Measurements from ENCODE around the gene TBL1XR1. TPM values are rescaled to one million over a fixed set of nuclear protein-coding genes. Genes with fewer than 3 reads are reported as not detected.

The TBL1XR1 gene
- total and polyA plus RNA-seq, 2 of the 4 experiments (the other 2 are of a cell fraction): 25.2 to 170 TPM

DNA sequence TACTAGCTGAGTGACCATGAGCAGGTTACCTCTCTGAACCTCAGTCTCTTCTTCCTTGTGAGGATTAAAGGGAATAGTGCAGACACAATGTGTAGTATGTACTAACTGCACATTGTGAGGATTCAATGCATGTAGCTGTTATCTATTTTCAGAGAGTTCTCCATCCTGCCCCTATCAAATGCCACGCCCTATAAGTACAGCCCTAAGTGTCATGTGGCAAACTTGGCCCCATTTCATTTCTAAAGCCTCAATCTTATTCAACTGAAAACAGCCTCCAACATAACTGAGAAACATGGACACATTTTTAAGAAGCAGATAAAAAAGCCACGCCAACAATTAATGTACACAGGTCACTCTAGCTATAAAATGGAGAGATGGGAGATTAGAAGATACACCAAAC, 220.0 kb downstream of the TBL1XR1 start:
- Histone ChIP-seq H3K4me2 (ENCODE audit: low read depth, low read length) (no peak overlapping the region), H3K56ac (ENCODE audit: extremely low read depth, insufficient read depth, low read length) (no peak overlapping the region), H3K23ac (ENCODE audit: low read depth, low read length) (no peak overlapping the region), H3K79me1 (ENCODE audit: low read depth in 1 of 2, low read length in 2 of 2) (no peaks in the 10 kb centered on the region), H3K18ac (ENCODE audit: low read depth, low read length) (no peak overlapping the region), H2AK5ac (ENCODE audit: low read depth, low read length) (no peak overlapping the region), H3K36me3 (ENCODE audit: control insufficient read depth, insufficient read depth, low read length) (no peaks in the 10 kb centered on the region), H3K14ac (replicated peaks; ENCODE audit: low read depth, low read length) (no peak overlapping the region), H3K4ac (ENCODE audit: low read depth, low read length) (no peak overlapping the region), H3K27ac (ENCODE audit: insufficient read depth, low read length) (no peak overlapping the region), H2AK9ac (replicated peaks; ENCODE audit: low read depth, low read length, poor library complexity) (no peak overlapping the region), H3K4me1 (ENCODE audit: control insufficient read depth, insufficient read depth, low read length) (no peaks in the 10 kb centered on the region), H3K27me3 (ENCODE audit: control insufficient read depth, insufficient read depth, low read length) (no peaks in the 10 kb centered on the region), H2BK120ac (ENCODE audit: low read depth, low read length) (no peak overlapping the region), H2BK5ac (ENCODE audit: low read depth, low read length, poor library complexity, severe bottlenecking) (no peak overlapping the region), H2AFZ (replicated peaks; ENCODE audit: low read length, poor library complexity) (no peak overlapping the region), H4K5ac (ENCODE audit: low read depth, low read length) (no peak overlapping the region), H3K9ac (ENCODE audit: low read depth, low read length) (no peak overlapping the region), H2BK20ac (ENCODE audit: low read depth, low read length) (no peak overlapping the region), H4K8ac (ENCODE audit: low read depth in 2 of 2, low read length in 2 of 2) (no peak overlapping the region), H3K9me1 (ENCODE audit: insufficient read depth, low read length) (no peaks in the 10 kb centered on the region), H2BK15ac (ENCODE audit: low read depth, low read length) (no peak overlapping the region), H4K91ac (ENCODE audit: insufficient read depth, low read depth, low read length) (no peak overlapping the region), H3K4me3 (ENCODE audit: insufficient read depth, low read depth, low read length) (no peak overlapping the region), H4K20me1 (ENCODE audit: insufficient read depth, low read length) (no peaks in the 10 kb centered on the region), H3K9me3 (ENCODE audit: control insufficient read depth, insufficient read depth, low read length) (no peaks in the 10 kb centered on the region)
- TF ChIP-seq NFE2L2 (IDR thresholded peaks at IDR 0.05; ENCODE audit: low read depth, low read length) (no peak), FOS (IDR thresholded peaks at IDR 0.05; ENCODE audit: low read depth, low read length) (no peak), RAD21 (IDR thresholded peaks at IDR 0.05; ENCODE audit: low read length) (no peak), MAFK (IDR thresholded peaks at IDR 0.05; ENCODE audit: low read depth, low read length) (no peak), BHLHE40 (IDR thresholded peaks at IDR 0.05; ENCODE audit: low read depth, low read length) (no peak), MAZ (IDR thresholded peaks at IDR 0.05; ENCODE audit: borderline replicate concordance, low read depth, low read length) (no peak), SMC3 (IDR thresholded peaks at IDR 0.05; ENCODE audit: low read depth, low read length) (no peak), POLR2A (IDR thresholded peaks at IDR 0.05; ENCODE audit: low read depth, low read length) (no peak), RFX5 (IDR thresholded peaks at IDR 0.05; ENCODE audit: low read depth, low read length) (no peak), MXI1 (IDR thresholded peaks at IDR 0.05; ENCODE audit: borderline replicate concordance, low read depth, low read length) (no peak)
- TF ChIP-seq, protein P1, sequence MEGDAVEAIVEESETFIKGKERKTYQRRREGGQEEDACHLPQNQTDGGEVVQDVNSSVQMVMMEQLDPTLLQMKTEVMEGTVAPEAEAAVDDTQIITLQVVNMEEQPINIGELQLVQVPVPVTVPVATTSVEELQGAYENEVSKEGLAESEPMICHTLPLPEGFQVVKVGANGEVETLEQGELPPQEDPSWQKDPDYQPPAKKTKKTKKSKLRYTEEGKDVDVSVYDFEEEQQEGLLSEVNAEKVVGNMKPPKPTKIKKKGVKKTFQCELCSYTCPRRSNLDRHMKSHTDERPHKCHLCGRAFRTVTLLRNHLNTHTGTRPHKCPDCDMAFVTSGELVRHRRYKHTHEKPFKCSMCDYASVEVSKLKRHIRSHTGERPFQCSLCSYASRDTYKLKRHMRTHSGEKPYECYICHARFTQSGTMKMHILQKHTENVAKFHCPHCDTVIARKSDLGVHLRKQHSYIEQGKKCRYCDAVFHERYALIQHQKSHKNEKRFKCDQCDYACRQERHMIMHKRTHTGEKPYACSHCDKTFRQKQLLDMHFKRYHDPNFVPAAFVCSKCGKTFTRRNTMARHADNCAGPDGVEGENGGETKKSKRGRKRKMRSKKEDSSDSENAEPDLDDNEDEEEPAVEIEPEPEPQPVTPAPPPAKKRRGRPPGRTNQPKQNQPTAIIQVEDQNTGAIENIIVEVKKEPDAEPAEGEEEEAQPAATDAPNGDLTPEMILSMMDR (conservative IDR thresholded peaks at IDR 0.05; ENCODE audit: low read depth, low read length): no peak
- TF ChIP-seq, protein P2, sequence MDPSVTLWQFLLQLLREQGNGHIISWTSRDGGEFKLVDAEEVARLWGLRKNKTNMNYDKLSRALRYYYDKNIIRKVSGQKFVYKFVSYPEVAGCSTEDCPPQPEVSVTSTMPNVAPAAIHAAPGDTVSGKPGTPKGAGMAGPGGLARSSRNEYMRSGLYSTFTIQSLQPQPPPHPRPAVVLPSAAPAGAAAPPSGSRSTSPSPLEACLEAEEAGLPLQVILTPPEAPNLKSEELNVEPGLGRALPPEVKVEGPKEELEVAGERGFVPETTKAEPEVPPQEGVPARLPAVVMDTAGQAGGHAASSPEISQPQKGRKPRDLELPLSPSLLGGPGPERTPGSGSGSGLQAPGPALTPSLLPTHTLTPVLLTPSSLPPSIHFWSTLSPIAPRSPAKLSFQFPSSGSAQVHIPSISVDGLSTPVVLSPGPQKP (IDR thresholded peaks at IDR 0.05; ENCODE audit: borderline replicate concordance, low read depth, low read length): no peak
- TF ChIP-seq, protein P3, sequence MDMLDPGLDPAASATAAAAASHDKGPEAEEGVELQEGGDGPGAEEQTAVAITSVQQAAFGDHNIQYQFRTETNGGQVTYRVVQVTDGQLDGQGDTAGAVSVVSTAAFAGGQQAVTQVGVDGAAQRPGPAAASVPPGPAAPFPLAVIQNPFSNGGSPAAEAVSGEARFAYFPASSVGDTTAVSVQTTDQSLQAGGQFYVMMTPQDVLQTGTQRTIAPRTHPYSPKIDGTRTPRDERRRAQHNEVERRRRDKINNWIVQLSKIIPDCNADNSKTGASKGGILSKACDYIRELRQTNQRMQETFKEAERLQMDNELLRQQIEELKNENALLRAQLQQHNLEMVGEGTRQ (IDR thresholded peaks at IDR 0.05; ENCODE audit: low read depth, low read length): no peak
- intact Hi-C loops (cut with micrococcal nuclease) (no loop called here), in situ Hi-C loops (cut with MboI; ENCODE audit: low sequenced_read_pairs) (no loop called here), dilution Hi-C loops (cut with HindIII; ENCODE audit: low sequenced_read_pairs, unreplicated experiment) (no loop called here)
- no TSS peak for BruUV-seq (replicated peaks)
- DNase-seq (no peak), ATAC-seq (ENCODE audit: low read depth) (no peak)
- ChIA-PET CTCF (interaction anchor here (0.6 kb wide), 1 partner anchor 11 kb away, joined by 3 read pairs; no protein-coding TSS in a partner anchor), POLR2A (ENCODE audit: unreplicated experiment) (no interaction called here)
- no CpG with 5 or more reads among the region's 2 CpGs for WGBS, 2 experiments (ENCODE audit: extremely low coverage in 2 of 2, insufficient read length in 1 of 2)

All from IMR-90 (cell line).